GM19043 (cell line): Measurements from ENCODE around the gene GXYLT2.

Source experiments
- ATAC-seq: cut with Tn5 transposase; IDR thresholded peaks from one replicate; pipeline ENCODE4 v1.9.1; 2021; ENCODE audit warnings: low read depth; ENCODE audit not compliant: unreplicated experiment

The GXYLT2 gene

GRCh38 chr3:73004316-73004715 is 116.5 kb downstream of the GXYLT2 start:
- no peak for ATAC-seq

GRCh38 chr3:73007992-73008712 is 120.3 kb downstream of the GXYLT2 start:
- no peak for ATAC-seq

DNA sequence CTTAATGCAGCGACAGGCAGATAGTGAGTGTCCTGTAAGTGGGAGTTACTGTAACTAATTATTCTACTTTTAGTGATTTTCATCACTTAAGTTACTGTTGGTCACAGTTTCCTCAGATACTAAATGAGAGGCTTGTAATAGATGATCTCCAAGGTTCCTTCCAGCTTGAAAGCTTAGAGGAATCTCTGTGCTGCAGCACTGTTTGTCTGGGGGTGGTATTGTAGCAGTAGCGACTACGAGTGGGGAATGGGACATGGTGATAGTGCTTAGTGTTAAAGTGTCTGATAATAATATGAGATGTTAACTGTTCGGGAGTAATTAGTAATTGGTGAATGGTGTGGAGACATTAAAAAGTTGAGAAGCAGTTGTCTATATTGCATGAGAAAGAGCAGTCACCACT is 121.2 kb downstream of the GXYLT2 start:
- no peak for ATAC-seq

- no peak for ATAC-seq
Observed at GRCh38 chr3:73009750-73010149, 121.9 kb downstream of the GXYLT2 start.

GRCh38 chr3:73010158-73010557 is 122.3 kb downstream of the GXYLT2 start:
- ATAC-seq: no peak

DNA sequence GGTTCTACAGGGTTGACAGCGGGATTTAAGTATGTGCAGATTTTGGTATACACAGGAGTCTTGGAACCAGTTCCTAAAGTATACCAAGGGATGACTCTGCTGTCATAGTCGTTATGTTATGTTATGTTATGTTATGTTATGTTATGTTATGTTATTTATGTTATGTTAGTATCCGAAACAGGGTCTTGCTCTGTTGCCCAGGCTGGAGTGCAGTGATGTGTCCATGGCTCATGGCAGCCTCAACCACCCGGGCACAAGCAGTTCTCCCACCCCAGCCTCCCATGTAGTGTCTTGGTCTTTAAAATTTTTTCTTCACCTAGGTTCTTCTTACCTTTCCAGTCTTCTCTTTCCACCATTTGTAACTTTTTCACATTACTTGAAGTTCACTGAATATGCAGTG is 130.5 kb downstream of the GXYLT2 start:
- no peak for ATAC-seq

DNA sequence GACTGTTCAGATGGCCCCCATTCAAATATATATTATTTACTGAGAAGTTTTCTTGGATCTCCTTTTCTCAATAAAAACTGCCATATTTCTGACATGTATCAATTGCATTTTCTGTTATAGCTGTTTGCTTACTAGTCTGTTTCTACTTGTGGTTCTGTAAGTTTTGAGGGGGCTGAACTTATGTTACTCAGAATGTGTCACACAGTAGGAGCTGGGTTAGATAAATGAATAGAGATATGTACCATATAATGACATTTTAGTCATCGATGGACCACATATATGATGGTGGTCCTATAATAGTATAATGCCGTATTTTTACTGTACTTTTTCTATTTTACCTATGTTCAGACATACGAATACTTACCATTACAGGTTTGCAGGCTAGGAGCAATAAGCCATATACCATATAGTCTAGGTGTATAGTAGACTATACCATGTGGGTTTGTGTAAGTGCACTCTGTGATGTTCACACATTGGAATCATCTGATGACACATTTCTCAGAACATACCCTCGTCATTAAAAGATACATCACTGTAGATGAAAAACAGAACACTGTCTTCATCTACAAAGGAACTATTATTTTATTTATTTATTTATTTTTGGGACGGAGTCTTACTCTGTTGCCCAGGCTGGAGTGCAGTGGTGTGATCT is 131.1 kb downstream of the GXYLT2 start:
- no peak for ATAC-seq

DNA sequence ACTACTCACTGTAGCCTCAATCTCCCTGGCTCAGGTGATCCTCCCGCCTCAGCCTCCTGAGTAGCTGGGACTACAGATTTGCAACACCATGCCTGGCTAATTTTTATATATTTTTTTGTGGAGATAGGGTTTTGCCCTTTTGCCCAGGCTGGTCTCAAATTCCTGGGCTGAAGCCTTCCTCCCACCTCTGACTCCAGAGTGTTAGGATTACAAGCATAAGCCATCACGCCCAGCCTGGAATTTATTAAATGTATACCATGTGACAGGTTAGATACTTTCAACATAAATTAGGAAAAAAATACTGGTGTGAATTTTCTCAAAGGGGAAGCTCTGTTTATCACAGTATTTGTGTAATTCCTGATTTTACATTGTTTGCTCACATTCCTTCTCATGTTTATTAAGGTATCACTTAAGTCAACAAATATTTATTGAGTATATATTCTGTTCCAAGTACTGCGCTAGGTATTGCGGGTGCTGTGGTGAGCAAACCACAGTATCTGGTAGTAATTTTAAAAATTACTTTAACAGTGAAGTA is 133.5 kb downstream of the GXYLT2 start:
- no peak for ATAC-seq

DNA sequence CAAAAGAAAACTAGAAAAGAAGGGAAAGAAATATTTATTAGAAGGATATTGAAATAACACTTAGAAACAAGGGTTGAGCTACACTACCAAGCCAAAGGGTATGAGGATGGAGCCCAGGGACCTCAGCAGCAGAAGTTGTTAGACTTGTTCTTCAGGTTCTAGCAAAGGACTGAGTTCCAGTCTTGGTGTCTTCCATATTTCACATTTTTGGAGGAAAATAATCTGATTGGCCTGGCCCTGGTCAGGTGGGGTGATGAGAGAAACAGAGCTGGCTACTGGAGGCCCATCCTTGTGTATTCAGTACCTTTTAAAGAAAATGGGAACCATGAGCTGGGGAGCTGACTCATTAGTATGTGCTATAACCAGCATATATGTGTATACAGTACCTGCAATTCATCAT is 137.0 kb downstream of the GXYLT2 start:
- no peak for ATAC-seq

GRCh38 chr3:73026111-73026759 is 138.4 kb downstream of the GXYLT2 start:
- no peak for ATAC-seq
